Measurements from ENCODE around the gene GPX4. TPM values are rescaled to one million over a fixed set of nuclear protein-coding genes. Genes with fewer than 3 reads are reported as not detected.

Gene GPX4
- polyA plus RNA-seq, 1 of the 3 experiments (the other 2 are of a cell fraction), result 925 TPM

DNA sequence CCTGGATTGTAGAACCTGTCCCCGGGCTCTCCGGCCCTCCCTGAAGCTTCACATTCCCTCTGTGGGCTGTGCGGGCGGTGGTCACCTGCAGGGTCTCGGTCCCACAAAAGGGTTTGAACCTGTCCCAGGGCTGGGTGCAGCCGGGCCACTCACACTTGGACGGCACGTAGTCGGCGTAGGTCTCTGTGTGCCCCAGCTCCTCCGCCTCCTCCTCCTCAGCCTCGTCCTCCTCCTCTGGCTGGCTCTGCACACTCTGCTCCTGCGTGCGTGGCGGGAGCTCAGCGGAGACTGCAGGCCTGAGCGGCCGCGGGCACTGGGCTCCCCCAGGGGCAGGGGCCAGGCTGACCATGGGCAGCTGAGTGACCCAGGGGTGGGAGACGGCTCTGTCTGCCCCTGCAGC is 19.6 kb downstream of the GPX4 start (continued):
- TF ChIP-seq CHD2 (IDR thresholded peaks at IDR 0.05; ENCODE audit: low read length, partially characterized antibody) (no peak), NRF1 (IDR thresholded peaks at IDR 0.05; ENCODE audit: low read depth, low read length) (no peak), ZBTB33 (IDR thresholded peaks at IDR 0.05; ENCODE audit: borderline replicate concordance, low read depth) (no peak), FOXJ3 (CRISPR knock-in tag; IDR thresholded peaks at IDR 0.05) (no peak), TEAD4 (IDR thresholded peaks at IDR 0.05; ENCODE audit: borderline replicate concordance, insufficient read depth) (no peak)
- TF ChIP-seq, protein P1, sequence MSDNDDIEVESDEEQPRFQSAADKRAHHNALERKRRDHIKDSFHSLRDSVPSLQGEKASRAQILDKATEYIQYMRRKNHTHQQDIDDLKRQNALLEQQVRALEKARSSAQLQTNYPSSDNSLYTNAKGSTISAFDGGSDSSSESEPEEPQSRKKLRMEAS (IDR thresholded peaks at IDR 0.05; ENCODE audit: low read depth), result no peak

DNA sequence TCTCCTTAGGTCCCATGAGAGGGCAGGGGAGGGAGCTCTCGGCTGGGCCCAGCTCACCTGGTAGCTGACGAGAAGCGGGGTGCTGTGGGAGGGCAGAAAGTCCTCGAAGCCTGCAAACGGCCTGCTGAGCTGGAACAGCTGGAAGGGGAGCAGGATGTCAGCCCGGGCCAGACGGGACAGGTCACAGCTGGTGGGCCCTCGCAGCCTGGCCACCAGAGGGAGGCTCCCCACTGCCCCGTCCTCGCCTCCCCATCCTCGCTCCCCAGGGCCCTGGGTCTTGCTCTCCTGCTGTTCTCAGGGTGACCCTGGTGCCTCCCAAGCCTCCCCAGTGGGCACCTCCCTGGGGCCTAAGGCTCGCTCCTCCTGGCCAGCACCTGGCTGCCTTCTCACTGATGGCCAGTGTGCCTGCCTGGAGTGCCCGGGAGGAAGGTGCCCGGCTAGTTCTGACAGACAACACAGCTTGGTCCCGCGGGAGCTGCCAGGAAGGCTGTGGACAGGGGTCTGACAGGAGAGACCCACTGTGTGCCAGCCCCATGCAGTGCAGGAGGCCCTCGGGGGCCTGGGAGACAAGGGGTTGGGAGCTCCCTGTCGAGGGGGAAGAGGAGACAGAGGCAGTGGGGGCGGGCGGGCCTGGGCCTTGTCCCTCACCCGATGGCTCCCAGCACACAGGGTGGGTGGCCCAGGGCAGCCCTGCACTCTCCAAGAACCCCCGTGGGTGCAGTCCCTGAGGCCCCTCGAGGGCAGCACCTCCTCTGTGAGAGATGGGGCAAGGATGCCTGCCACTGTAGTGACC is 20.3 kb downstream of the GPX4 start:
- Histone ChIP-seq H4K20me1 (ENCODE audit: insufficient read depth) (no peaks in the 10 kb centered on the region), H3K79me2 (ENCODE audit: insufficient read depth) (peaks cover 10% of the 10 kb centered on the region; the same call in 1 of the 2 replicates), H3K36me3 (replicated peaks in 1 of 2; ENCODE audit: control insufficient read depth in 1 of 2, insufficient read depth in 2 of 2, low read length in 1 of 2) (peaks cover 7 to 23% of the 10 kb centered on the region in 2 experiments), H2AFZ (ENCODE audit: low read depth) (no peak overlapping the region), H3K27me3 (ENCODE audit: insufficient read depth) (no peaks in the 10 kb centered on the region), H3F3A (replicated peaks; ENCODE audit: insufficient read depth) (peaks cover 12% of the 10 kb centered on the region), H3K27ac (ENCODE audit: low read depth in 2 of 2, low read length in 1 of 2) (no peak overlapping the region), H3K9me3 (no peaks in the 10 kb centered on the region), H3K4me1 (ENCODE audit: control insufficient read depth in 1 of 2, insufficient read depth in 2 of 2, low read depth in 1 of 2, low read length in 1 of 2) (peaks cover 0 to 12% of the 10 kb centered on the region in 2 experiments; a peak in 2 of 4 replicates), H3K4me2 (no peak overlapping the region), H3K9me2 (no peaks in the 10 kb centered on the region), H3K9ac (no peak overlapping the region), H3K4me3 (ENCODE audit: low read depth in 2 of 2, low read length in 1 of 2) (no peak overlapping the region)
- ChIA-PET POLR2A (no interaction called here), CTCF (interaction anchor here (0.5 to 4.0 kb wide), 5 partner anchors 11 to 117 kb away, joined by 3 to 32 read pairs (median 3); no protein-coding TSS in a partner anchor)
- no peak for DNase-seq
- WGBS (ENCODE audit: low lambda C conversion rate), result 90% methylated on average over 6 of the region's 23 CpGs
- TF ChIP-seq, protein P2, sequence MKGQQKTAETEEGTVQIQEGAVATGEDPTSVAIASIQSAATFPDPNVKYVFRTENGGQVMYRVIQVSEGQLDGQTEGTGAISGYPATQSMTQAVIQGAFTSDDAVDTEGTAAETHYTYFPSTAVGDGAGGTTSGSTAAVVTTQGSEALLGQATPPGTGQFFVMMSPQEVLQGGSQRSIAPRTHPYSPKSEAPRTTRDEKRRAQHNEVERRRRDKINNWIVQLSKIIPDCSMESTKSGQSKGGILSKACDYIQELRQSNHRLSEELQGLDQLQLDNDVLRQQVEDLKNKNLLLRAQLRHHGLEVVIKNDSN (IDR thresholded peaks at IDR 0.05; ENCODE audit: borderline replicate concordance, low read depth), result no peak
- TF ChIP-seq RAD21 (IDR thresholded peaks at IDR 0.05; ENCODE audit: low read length), result no peak
- TF ChIP-seq SIN3A (IDR thresholded peaks at IDR 0.05; ENCODE audit: borderline replicate concordance, low read depth, low read length), result no peak
- TF ChIP-seq ELF1 (IDR thresholded peaks at IDR 0.05), result no peak
- TF ChIP-seq RXRA (IDR thresholded peaks at IDR 0.05; ENCODE audit: borderline replicate concordance, low read depth), result no peak
